Femur (tissue), 1 donor: ENCODE results near the gene MCHR2.
"Not testable (repeated sequence)": the region's sequence is repeated elsewhere in the genome, so short reads cannot be mapped to it uniquely, and the experiment has no call there.

Source experiments
- DNase-seq: peaks from one replicate; pipeline ENCODE4 v3.0.0-alpha.2; 2017

Gene MCHR2

GRCh38 chr6:99993533-99994251 is at the start of gene MCHR2:
Gene MCHR2 (minus strand): TSS chr6:99994223. CDS start chr6:99956147, 38,076 bp downstream.
- DNase-seq, result no peak

- not testable (repeated sequence) for DNase-seq
Measured at GRCh38 chr6:100038546-100038945, 44.5 kb upstream of the MCHR2 start.

GRCh38 chr6:100035873-100036653 is 42.0 kb upstream of the MCHR2 start:
- no peak for DNase-seq

- no peak for DNase-seq
Measured at GRCh38 chr6:100023798-100024197, 29.8 kb upstream of the MCHR2 start.

GRCh38 chr6:100022847-100023246 is 28.8 kb upstream of the MCHR2 start:
- no peak for DNase-seq

- DNase-seq, result no peak
Measured at GRCh38 chr6:100008857-100009256, 14.8 kb upstream of the MCHR2 start.

GRCh38 chr6:100001915-100002388 is 7.9 kb upstream of the MCHR2 start:
- peak; percentile 33 for DNase-seq

GRCh38 chr6:99997141-99997540 is 3.1 kb upstream of the MCHR2 start:
- DNase-seq, result no peak

GRCh38 chr6:99995916-99996315 is 1.9 kb upstream of the MCHR2 start:
- no peak for DNase-seq

- DNase-seq, result no peak
Measured at GRCh38 chr6:99993146-99993532, 884 bp downstream of the MCHR2 start.

- DNase-seq, result no peak
Measured at GRCh38 chr6:99991955-99992354, 2.1 kb downstream of the MCHR2 start.

GRCh38 chr6:99980741-99981140 is 13.3 kb downstream of the MCHR2 start:
- no peak for DNase-seq

GRCh38 chr6:99979953-99980352 is 14.1 kb downstream of the MCHR2 start:
- no peak for DNase-seq

- DNase-seq, result no peak
Measured at GRCh38 chr6:99967052-99967451, 27.0 kb downstream of the MCHR2 start.

- no peak for DNase-seq
Measured at GRCh38 chr6:99960027-99960426, 34.0 kb downstream of the MCHR2 start.

- DNase-seq, result no peak
Measured at GRCh38 chr6:99951016-99951805, 42.8 kb downstream of the MCHR2 start.

GRCh38 chr6:99946005-99946404 is 48.0 kb downstream of the MCHR2 start:
- DNase-seq, result no peak

- DNase-seq, result no peak
Measured at GRCh38 chr6:99943846-99944245, 50.2 kb downstream of the MCHR2 start.

GRCh38 chr6:99940582-99940981 is 53.4 kb downstream of the MCHR2 start:
- no peak for DNase-seq

- no peak for DNase-seq
Measured at GRCh38 chr6:99933129-99933528, 60.9 kb downstream of the MCHR2 start.

GRCh38 chr6:99912657-99913056 is 81.4 kb downstream of the MCHR2 start:
- no peak for DNase-seq

GRCh38 chr6:99905209-99906106 is 88.6 kb downstream of the MCHR2 start:
- no peak for DNase-seq
